HG03066 (cell line): Measurements from ENCODE around the gene ALX4.

Experiments used
- ATAC-seq: cut with Tn5 transposase; IDR thresholded peaks from one replicate; pipeline ENCODE4 v1.9.1; 2021; ENCODE audit warnings: low read depth; ENCODE audit not compliant: unreplicated experiment

Gene ALX4

GRCh38 chr11:44269369-44270351 lies 40.3 kb downstream of the ALX4 start:
- no peak for ATAC-seq

GRCh38 chr11:44268614-44269080 lies 41.3 kb downstream of the ALX4 start:
- ATAC-seq = no peak

GRCh38 chr11:44267750-44268613 lies 42.0 kb downstream of the ALX4 start:
- no peak for ATAC-seq

- ATAC-seq = no peak
Observed at GRCh38 chr11:44267006-44267749, 42.8 kb downstream of the ALX4 start.

GRCh38 chr11:44266056-44266780 lies 43.7 kb downstream of the ALX4 start:
- ATAC-seq = no peak

GRCh38 chr11:44264761-44265160 lies 45.2 kb downstream of the ALX4 start:
- no peak for ATAC-seq

GRCh38 chr11:44264438-44264749 lies 45.5 kb downstream of the ALX4 start:
- no peak for ATAC-seq

- no peak for ATAC-seq
Observed at GRCh38 chr11:44263738-44264437, 46.1 kb downstream of the ALX4 start.

- ATAC-seq = no peak
Observed at GRCh38 chr11:44261800-44262591, 47.9 kb downstream of the ALX4 start.

GRCh38 chr11:44260081-44260480 lies 49.9 kb downstream of the ALX4 start:
- ATAC-seq = no peak

- no peak for ATAC-seq
Observed at GRCh38 chr11:44258839-44259420, 51.0 kb downstream of the ALX4 start.

GRCh38 chr11:44258190-44258489 lies 51.8 kb downstream of the ALX4 start:
- ATAC-seq = no peak

GRCh38 chr11:44257338-44258189 lies 52.4 kb downstream of the ALX4 start:
- ATAC-seq = no peak

- no peak for ATAC-seq
Observed at GRCh38 chr11:44256673-44257291, 53.2 kb downstream of the ALX4 start.

- ATAC-seq = no peak
Observed at GRCh38 chr11:44255406-44256071, 54.4 kb downstream of the ALX4 start.

GRCh38 chr11:44252999-44253602 lies 56.8 kb downstream of the ALX4 start:
- ATAC-seq = no peak
